GM18511 (cell line): Measurements from ENCODE around the gene HTT.

Source experiments
- ATAC-seq: cut with Tn5 transposase; IDR thresholded peaks from one replicate; pipeline ENCODE4 v1.9.1; 2021; ENCODE audit warnings: mild to moderate bottlenecking, moderate library complexity; ENCODE audit not compliant: unreplicated experiment

HTT gene

DNA sequence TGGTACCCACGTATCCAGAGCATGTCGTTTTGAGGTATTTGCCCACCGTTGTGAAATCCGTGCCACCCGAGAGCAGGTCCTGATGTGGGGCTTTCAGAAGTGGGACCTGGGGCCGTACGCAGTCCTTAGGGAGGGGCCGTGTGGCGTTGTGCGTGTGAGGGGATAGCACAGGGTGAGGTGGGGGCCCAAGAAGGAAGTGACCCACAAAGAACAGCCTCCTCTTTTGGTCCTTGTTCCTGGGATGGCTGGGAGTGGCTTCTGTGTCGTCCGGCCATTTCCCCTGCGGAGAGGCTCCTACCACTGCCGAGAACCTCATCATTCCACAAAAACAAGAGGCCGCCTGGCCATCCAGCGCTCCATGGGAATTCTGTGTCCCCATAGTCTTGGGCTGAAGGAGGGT is 157.5 kb downstream of the HTT start:
- ATAC-seq, result no peak

DNA sequence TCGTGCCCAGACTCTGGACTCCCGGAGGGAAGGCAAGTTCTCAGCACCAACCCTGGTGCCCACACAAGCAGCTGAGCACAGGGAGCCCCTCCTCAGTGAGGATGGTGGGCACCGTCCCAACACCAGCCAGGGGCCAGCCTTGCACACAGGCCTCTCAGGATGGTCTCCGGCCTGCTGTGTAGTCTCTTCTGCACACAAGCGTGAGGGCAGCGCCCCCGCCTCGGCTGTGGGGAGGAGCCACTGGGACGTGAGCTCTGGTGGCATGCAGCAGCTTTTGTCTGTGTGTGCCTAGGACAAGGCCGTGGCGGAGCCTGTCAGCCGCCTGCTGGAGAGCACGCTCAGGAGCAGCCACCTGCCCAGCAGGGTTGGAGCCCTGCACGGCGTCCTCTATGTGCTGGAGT is 158.4 kb downstream of the HTT start:
- ATAC-seq, result no peak

DNA sequence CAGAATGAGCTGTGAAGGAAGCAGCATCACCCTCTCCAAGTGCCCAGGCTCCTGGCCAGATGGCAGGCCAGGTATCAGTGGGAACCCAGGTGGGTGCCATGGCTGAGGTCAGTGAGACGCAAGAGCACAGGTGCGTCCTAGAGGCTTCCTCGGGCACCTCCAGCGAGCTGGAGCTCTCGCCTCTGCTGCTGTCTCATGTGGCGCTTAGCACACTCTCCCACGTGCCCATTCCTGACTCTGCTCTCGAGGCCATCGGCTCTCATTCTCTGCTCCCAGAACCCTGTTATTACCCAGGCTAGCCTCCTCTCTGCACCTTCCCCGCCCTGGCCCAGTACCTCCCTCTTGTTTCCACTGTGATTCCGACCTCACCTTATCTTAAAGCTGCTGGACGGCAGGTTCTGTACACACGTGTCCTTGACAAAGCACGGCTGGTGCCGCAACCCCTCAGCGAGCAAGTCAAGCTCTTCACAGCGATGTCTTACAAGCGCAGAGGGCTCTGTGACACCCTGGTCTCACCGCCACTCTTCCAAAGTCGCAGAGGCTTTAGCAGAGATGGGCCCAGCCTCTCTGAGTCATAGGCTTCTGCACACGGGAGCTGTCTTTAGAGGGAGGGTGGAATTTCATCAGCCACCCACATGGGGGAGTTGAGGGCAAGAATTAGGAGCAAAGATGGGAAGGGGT is 159.1 kb downstream of the HTT start:
- ATAC-seq, result no peak

DNA sequence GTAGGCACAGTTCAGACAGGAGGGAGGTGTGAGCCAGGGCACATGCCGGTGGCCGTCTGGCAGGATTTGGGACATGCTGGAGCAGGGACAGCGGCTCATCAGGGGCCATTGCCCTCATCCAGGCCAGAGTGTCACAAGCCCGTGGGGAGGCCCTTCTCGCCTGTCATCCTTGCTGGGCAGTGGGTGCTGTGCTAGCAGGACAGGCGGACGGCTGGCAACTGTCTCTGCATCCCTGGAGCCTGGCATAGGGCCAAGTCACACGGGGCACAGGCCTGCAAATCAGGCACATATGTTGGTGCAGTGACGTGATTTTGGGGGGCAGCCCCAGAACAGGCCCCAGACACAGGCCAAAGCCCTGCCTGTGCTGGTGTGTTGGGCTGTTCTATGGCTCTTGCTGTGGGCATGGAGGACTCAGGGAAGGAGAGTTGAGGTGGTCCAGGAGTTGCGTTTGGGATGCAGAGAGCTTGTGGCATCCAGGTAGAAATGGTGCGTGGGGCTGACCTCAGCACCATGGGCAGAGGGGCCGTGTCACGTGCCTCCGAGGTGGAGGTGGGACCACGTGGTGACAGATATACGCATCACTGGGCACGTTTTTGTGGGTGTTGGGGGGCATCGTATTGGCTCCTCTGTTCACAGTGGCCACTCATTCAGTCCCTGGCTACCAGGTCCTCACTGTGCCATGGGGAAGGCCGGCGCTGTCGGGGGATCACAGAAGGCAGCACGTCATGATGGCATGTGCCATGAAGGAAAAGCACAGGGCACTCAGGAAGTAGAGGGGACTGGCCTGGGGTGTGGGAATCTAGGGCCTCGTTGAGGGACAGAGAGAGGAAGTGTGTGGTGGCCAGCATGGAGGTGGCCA is 159.9 kb downstream of the HTT start:
- ATAC-seq, result no peak

DNA sequence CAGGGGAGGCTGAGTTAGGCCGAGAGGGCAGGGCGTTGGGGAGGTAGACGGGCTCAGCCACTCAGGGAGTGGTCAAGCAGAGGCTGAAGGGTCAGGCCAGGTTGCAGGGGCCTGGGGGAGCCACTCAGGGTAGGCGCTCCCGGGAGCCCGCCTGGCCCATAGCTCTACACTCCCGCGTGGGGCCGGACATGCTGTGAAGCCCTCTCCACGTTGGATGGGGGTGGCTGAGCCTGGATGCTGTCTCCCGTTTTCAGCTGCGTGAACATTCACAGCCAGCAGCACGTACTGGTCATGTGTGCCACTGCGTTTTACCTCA is 160.5 kb downstream of the HTT start:
- ATAC-seq, result no peak

DNA sequence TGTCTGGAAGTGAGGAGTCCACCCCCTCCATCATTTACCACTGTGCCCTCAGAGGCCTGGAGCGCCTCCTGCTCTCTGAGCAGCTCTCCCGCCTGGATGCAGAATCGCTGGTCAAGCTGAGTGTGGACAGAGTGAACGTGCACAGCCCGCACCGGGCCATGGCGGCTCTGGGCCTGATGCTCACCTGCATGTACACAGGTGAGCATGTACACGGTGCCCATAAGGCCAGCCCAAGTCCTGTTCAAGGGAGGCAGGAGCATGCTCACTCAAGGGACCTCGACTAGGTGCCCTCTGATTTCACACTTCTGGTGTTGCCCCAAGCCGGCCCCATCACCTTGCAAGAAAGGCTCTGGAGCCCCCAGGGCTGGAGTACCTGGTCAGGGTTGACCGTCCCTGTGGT is 161.1 kb downstream of the HTT start:
- no peak for ATAC-seq

DNA sequence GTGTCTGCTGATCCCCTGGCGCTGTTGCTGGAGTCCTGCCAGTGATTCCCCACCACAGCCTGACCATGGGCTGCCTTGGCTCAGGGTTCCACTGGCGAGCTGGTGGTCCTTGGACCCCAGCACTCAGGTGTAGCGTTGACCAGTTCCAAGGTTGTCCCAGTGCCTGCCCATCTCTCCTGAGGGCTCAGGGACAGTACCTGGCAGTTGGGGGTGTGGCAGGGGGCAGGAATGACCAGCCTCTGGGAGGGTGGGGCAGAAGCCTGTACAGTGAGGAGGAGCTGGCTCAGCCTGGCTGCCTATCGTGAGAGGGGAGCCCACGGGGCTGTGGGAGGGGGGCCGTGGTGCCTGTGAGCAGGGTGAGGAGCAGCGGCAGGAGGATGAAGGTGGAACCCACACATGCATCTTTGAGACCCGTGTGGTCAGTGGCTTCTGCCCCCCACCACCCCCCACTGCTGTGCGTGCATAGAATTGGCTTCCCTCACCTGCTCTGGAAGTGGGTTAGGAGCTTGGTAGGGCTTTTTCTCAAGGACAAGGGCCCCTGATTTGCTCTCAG is 161.9 kb downstream of the HTT start:
- no peak for ATAC-seq

DNA sequence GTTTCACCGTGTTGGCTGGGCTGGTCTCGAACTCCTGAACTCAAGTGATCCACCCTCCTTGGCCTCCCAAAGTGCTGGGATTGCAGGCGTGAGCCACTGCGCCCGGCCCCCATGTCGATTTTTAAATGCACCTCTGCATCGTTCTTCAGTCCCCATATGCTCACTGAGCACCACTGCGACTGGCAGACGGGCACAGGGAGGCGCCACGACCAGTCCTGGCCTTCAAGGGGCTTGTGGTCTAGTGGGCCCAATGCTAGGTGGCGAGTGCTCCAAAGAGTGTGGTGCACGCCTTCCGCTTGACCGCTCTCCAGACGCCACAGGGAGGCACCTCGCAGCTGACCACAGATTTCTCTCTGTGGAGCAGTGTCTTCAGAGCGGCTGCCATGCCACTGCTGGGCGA is 162.8 kb downstream of the HTT start:
- ATAC-seq, result no peak

DNA sequence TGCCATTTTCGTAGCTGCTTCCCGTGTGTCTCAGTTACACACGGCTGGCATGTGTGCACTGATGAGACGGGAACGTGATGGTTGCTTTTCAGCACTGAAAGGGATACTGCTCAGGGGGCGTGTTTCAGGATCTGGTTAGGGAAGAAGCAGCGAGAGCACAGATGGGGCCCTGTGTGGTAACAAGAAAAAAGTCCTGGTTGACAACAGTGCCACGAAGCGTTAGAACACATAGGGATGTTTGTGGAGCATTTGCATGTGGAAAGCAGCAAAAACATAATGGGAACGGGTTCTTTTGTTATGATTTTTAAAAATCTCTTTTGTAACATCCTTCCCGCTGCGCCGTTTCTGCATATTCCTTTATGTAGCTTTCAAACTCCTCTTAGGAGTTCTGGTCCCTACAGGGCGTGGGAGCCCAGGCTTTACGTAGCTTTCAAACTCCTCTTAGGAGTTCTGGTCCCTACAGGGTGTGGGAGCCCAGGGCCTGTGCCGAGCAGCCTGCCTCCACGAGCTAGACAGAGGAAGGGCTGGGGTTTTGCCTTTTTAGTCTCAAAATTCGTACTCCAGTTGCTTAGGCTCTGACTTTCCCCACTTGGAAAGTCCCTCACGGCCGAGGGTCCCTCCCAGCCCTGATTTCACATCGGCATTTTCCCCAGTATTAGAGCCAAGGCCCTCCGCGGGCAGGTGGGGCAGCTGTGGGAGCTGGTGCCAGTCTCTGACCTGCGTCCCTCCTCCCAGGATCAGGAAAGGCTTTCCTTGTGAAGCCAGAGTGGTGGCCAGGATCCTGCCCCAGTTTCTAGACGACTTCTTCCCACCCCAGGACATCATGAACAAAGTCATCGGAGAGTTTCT is 163.5 kb downstream of the HTT start:
- ATAC-seq, result no peak

DNA sequence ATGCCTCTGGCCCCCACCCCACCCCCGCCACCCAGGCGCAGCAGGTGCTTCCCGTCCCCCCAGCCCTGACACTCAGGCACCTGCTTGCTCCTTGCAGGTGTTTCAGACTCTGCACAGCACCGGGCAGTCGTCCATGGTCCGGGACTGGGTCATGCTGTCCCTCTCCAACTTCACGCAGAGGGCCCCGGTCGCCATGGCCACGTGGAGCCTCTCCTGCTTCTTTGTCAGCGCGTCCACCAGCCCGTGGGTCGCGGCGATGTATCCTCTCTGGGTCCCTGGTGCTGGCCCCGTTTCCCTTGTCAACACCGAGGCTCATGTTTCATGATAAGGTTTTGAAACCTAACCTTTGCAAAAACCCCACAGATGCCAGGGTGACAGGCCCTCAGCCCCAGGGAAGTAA is 164.2 kb downstream of the HTT start:
- ATAC-seq, result no peak

DNA sequence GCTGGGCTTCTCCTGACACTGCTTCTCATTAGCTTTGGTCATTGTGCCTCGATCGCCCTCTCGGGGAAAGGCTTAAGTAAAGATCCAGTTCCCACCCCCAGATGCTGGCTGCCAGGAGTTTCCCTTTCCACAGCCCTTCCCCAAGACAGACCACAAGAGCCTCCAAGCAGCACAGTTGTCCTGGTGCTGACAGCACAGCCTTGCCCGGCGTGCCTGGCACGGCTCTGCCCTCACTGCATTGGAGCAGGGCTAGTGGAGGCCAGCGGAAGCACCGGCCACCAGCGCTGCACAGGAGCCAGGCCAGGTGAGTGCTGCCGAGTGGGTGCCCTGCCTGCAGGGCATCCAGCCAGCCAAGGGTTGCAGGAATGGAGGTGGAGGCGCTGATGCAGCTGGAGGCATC is 164.8 kb downstream of the HTT start:
- no peak for ATAC-seq

DNA sequence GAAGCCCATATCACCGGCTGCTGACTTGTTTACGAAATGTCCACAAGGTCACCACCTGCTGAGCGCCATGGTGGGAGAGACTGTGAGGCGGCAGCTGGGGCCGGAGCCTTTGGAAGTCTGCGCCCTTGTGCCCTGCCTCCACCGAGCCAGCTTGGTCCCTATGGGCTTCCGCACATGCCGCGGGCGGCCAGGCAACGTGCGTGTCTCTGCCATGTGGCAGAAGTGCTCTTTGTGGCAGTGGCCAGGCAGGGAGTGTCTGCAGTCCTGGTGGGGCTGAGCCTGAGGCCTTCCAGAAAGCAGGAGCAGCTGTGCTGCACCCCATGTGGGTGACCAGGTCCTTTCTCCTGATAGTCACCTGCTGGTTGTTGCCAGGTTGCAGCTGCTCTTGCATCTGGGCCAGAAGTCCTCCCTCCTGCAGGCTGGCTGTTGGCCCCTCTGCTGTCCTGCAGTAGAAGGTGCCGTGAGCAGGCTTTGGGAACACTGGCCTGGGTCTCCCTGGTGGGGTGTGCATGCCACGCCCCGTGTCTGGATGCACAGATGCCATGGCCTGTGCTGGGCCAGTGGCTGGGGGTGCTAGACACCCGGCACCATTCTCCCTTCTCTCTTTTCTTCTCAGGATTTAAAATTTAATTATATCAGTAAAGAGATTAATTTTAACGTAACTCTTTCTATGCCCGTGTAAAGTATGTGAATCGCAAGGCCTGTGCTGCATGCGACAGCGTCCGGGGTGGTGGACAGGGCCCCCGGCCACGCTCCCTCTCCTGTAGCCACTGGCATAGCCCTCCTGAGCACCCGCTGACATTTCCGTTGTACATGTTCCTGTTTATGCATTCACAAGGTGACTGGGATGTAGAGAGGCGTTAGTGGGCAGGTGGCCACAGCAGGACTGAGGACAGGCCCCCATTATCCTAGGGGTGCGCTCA is 165.8 kb downstream of the HTT start:
- no peak for ATAC-seq

DNA sequence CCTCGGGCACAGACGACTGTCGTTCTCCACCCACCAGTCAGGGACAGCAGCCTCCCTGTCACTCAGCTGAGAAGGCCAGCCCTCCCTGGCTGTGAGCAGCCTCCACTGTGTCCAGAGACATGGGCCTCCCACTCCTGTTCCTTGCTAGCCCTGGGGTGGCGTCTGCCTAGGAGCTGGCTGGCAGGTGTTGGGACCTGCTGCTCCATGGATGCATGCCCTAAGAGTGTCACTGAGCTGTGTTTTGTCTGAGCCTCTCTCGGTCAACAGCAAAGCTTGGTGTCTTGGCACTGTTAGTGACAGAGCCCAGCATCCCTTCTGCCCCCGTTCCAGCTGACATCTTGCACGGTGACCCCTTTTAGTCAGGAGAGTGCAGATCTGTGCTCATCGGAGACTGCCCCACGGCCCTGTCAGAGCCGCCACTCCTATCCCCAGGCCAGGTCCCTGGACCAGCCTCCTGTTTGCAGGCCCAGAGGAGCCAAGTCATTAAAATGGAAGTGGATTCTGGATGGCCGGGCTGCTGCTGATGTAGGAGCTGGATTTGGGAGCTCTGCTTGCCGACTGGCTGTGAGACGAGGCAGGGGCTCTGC is 166.5 kb downstream of the HTT start:
- ATAC-seq, result no peak

DNA sequence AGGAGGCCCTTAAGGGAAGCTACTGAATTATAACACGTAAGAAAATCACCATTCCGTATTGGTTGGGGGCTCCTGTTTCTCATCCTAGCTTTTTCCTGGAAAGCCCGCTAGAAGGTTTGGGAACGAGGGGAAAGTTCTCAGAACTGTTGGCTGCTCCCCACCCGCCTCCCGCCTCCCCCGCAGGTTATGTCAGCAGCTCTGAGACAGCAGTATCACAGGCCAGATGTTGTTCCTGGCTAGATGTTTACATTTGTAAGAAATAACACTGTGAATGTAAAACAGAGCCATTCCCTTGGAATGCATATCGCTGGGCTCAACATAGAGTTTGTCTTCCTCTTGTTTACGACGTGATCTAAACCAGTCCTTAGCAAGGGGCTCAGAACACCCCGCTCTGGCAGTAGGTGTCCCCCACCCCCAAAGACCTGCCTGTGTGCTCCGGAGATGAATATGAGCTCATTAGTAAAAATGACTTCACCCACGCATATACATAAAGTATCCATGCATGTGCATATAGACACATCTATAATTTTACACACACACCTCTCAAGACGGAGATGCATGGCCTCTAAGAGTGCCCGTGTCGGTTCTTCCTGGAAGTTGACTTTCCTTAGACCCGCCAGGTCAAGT is 167.5 kb downstream of the HTT start:
- no peak for ATAC-seq

DNA sequence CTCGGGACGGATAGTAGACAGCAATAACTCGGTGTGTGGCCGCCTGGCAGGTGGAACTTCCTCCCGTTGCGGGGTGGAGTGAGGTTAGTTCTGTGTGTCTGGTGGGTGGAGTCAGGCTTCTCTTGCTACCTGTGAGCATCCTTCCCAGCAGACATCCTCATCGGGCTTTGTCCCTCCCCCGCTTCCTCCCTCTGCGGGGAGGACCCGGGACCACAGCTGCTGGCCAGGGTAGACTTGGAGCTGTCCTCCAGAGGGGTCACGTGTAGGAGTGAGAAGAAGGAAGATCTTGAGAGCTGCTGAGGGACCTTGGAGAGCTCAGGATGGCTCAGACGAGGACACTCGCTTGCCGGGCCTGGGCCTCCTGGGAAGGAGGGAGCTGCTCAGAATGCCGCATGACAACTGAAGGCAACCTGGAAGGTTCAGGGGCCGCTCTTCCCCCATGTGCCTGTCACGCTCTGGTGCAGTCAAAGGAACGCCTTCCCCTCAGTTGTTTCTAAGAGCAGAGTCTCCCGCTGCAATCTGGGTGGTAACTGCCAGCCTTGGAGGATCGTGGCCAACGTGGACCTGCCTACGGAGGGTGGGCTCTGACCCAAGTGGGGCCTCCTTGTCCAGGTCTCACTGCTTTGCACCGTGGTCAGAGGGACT is 168.8 kb downstream of the HTT start:
- no peak for ATAC-seq

DNA sequence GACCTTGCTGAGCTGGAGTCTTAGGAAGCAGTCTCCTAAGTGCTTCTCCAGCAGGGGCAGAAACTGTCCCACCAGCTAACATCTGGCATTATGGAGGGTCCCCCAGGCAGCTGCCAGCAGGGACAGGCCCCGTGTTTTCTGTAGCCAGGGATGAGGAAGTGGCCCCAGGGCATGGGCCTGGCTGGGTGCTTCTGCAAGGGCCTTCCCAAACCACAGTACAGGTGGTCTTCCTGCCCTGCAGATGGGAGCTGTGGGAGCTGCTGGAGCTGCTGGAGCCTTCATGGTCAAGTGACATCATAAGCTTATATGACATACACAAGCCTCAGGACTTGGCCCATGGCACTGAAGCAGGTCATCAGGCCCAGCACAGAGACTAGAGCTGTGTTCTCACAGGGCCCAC is 169.5 kb downstream of the HTT start:
- ATAC-seq, result no peak

DNA sequence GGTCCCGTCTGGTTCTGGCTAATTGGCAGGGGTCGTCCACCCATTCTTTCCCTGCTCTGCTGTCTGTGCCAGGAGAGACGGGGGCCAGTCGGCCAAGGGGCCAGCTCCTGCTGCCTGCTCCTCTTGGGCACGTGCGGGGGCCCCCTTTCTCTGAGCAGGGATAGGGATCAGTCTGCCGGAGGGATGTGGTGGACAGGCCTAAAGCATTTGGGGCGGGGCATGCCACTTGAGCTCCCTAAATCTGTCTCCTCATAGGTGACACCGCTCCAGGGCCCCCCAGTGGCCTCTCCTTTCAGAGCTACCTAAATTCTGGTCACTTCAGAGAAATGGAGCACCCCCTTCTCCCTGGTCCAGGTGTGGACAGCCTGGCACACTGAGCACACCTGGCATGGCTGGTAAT is 170.3 kb downstream of the HTT start:
- ATAC-seq, result no peak

DNA sequence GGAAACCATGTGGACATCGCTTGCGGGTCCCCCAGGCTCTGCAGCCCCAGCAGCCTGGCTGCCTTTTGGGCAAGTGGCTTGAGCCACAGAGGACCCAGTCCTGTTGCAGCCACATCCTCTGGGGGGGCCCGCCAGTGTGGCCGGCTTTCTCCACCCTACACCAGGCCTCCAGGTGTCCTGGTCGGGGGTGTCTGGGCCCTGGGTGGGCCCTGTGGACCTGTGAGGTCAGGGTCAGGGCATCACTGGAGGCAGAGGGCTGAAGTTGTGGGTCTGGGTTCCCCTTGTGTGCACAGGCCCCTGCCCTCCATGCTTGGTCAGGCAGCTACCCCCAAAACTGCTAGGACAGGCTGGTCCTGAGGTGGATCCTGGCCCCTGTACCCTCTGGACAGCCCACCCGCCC is 171.2 kb downstream of the HTT start:
- ATAC-seq, result no peak
